ENCODE results near the gene ABRACL. TPM values are rescaled to one million over a fixed set of nuclear protein-coding genes. Genes with fewer than 3 reads are reported as not detected.

The ABRACL gene
- total and polyA plus RNA-seq, 2 experiments from 2014 or later, result 134 to 516 TPM

GRCh38 chr6:139029470-139030227, 1.1 kb downstream of the ABRACL start (continued):
- TF ChIP-seq ETS1 (IDR thresholded peaks at IDR 0.05) (no peak), ZNF462 (CRISPR knock-in tag; IDR thresholded peaks at IDR 0.05) (no peak), ZNF114 (CRISPR knock-in tag; IDR thresholded peaks at IDR 0.05) (no peak)

GRCh38 chr6:139030228-139030963, 1.9 kb downstream of the ABRACL start:
- Histone ChIP-seq H3K27ac (ENCODE audit: low read depth) (no peak overlapping the region), H3K4me3 (peak overlapping the region; percentile 91), H3K79me2 (replicated peaks; ENCODE audit: insufficient read depth) (peaks cover 64% of the 10 kb centered on the region), H3K27me3 (ENCODE audit: insufficient read depth) (no peaks in the 10 kb centered on the region), H3K4me2 (peak overlapping the region; percentile 77), H2AFZ (no peak overlapping the region), H3F3A (replicated peaks; ENCODE audit: low read depth) (no peaks in the 10 kb centered on the region), H3K9me2 (ENCODE audit: insufficient read depth) (no peaks in the 10 kb centered on the region), H3K36me3 (ENCODE audit: insufficient read depth) (no peaks in the 10 kb centered on the region; the same call in 1 of the 2 replicates), H4K20me1 (replicated peaks; ENCODE audit: insufficient read depth) (peaks cover 16% of the 10 kb centered on the region), H3K4me1 (ENCODE audit: insufficient read depth) (peaks cover 41% of the 10 kb centered on the region)
- no peak overlapping the region for H3K4me3 Mint-ChIP-seq
- H3K4me1 Mint-ChIP-seq, result peaks cover 29% of the 10 kb centered on the region
- H3K27me3 Mint-ChIP-seq (ENCODE audit: insufficient read depth, low read depth, poor library complexity), result peaks cover 1% of the 10 kb centered on the region
- H3K27ac Mint-ChIP-seq, result no peak overlapping the region
- H3K36me3 Mint-ChIP-seq (ENCODE audit: low read depth), result peaks cover 20% of the 10 kb centered on the region
- ATAC-seq (no peak), DNase-seq (ENCODE audit: low spot score) (no peak)
- H3K9me3 Mint-ChIP-seq, result no peaks in the 10 kb centered on the region
- TF ChIP-seq CTCF (conservative IDR thresholded peaks at IDR 0.05; ENCODE audit: low read depth in 2 of 2) (no peak), ZNF114 (CRISPR knock-in tag; IDR thresholded peaks at IDR 0.05) (no peak), ETS1 (IDR thresholded peaks at IDR 0.05) (no peak), JUNB (IDR thresholded peaks at IDR 0.05; ENCODE audit: unreplicated experiment) (no peak), ZNF331 (CRISPR knock-in tag; IDR thresholded peaks at IDR 0.05; ENCODE audit: low read depth) (no peak), POLR2AphosphoS5 (IDR thresholded peaks at IDR 0.05; ENCODE audit: low read depth) (no peak), STAT1 (IDR thresholded peaks at IDR 0.05; ENCODE audit: unreplicated experiment) (no peak), CREB1 (CRISPR knock-in tag; IDR thresholded peaks at IDR 0.05; ENCODE audit: low read depth) (no peak), NANOG (IDR thresholded peaks at IDR 0.05; ENCODE audit: borderline replicate concordance) (no peak), EZH2phosphoT487 (IDR thresholded peaks at IDR 0.05; ENCODE audit: unreplicated experiment) (no peak), EZH2 (IDR thresholded peaks at IDR 0.05; ENCODE audit: low read depth, unreplicated experiment) (no peak)

Data from GM23338 (cell line).